HepG2 (cell line): ENCODE measurements around the gene CDC27. TPM values are rescaled to one million over a fixed set of nuclear protein-coding genes. Genes with fewer than 3 reads are reported as not detected.

ENCODE experiments used
- ARNT ChIP-seq: fragments of 450-650 bp; IDR thresholded peaks from 2 replicates; pipeline ENCODE4 v1.6.1; 2017
- HCFC1 ChIP-seq: fragments of 150-350 bp; IDR thresholded peaks from 2 replicates; pipeline ENCODE4 v1.6.1; 2014; ENCODE audit warnings: low read depth, low read length
- KLF16 ChIP-seq, 2 experiments: sonication (generic) in 1 of 2; formaldehyde crosslinking in 1 of 2; IDR thresholded peaks; 2 replicates each; pipeline versions ENCODE4 v1.6.1 to v1.8.0; 2016 to 2023; ENCODE audit warnings: missing genetic modification reagents in 2 of 2, missing compliant biosample characterization in 1 of 2
- MTF2 ChIP-seq: sonication (generic); formaldehyde crosslinking; IDR thresholded peaks from 2 replicates; pipeline ENCODE4 v1.5.0; 2020; ENCODE audit warnings: missing genetic modification reagents, borderline replicate concordance
- MZF1 ChIP-seq: sonication (generic); formaldehyde crosslinking; IDR thresholded peaks from 2 replicates; pipeline ENCODE4 v1.8.1; 2023; ENCODE audit warnings: mild to moderate bottlenecking, missing genetic modification reagents, borderline replicate concordance
- PRMT3 ChIP-seq: sonication (generic); formaldehyde crosslinking; IDR thresholded peaks from 2 replicates; pipeline ENCODE4 v1.8.1; 2022; ENCODE audit warnings: low read depth, mild to moderate bottlenecking, moderate library complexity, missing genetic modification reagents, borderline replicate concordance
- SIN3A ChIP-seq: IDR thresholded peaks from 2 replicates; pipeline ENCODE4 v1.6.1; 2011; ENCODE audit warnings: low read depth, mild to moderate bottlenecking, control low read depth, low read length, borderline replicate concordance
- ZBTB3 ChIP-seq: sonication (generic); formaldehyde crosslinking; IDR thresholded peaks from 2 replicates; pipeline ENCODE4 v1.4.0; 2020; ENCODE audit warnings: low read depth, mild to moderate bottlenecking, moderate library complexity, missing genetic modification reagents, borderline replicate concordance
- ZNF225 ChIP-seq: sonication (generic); formaldehyde crosslinking; IDR thresholded peaks from 2 replicates; pipeline ENCODE4 v1.4.0; 2020; ENCODE audit warnings: mild to moderate bottlenecking, missing genetic modification reagents
- ZNF235 ChIP-seq: sonication (generic); formaldehyde crosslinking; IDR thresholded peaks from 2 replicates; pipeline ENCODE4 v1.8.1; 2023; ENCODE audit warnings: mild to moderate bottlenecking, missing genetic modification reagents, borderline replicate concordance
- ZNF260 ChIP-seq: sonication (generic); formaldehyde crosslinking; IDR thresholded peaks from 2 replicates; pipeline ENCODE4 v1.4.0; 2020; ENCODE audit warnings: missing genetic modification reagents, low read depth, mild to moderate bottlenecking, borderline replicate concordance
- ZNF446 ChIP-seq: sonication (generic); formaldehyde crosslinking; IDR thresholded peaks from 2 replicates; pipeline ENCODE4 v1.5.0; 2020; ENCODE audit warnings: mild to moderate bottlenecking, missing genetic modification reagents
- ZNF761 ChIP-seq: sonication (generic); formaldehyde crosslinking; conservative IDR thresholded peaks from 2 replicates; pipeline ENCODE4 v1.4.0; 2020; ENCODE audit warnings: mild to moderate bottlenecking, missing genetic modification reagents
- ZNF773 ChIP-seq: sonication (generic); formaldehyde crosslinking; IDR thresholded peaks from 2 replicates; pipeline ENCODE4 v1.4.0; 2020; ENCODE audit warnings: missing genetic modification reagents, borderline replicate concordance
- ZSCAN21 ChIP-seq: sonication (generic); formaldehyde crosslinking; IDR thresholded peaks from 2 replicates; pipeline ENCODE4 v1.8.0; 2022; ENCODE audit warnings: mild to moderate bottlenecking, missing genetic modification reagents, moderate library complexity, borderline replicate concordance
- polyA plus RNA-seq, 8 experiments: library from polyadenylated mRNA; depleted of rRNA in 3 of 8; stranded (reverse) in 7 of 8; unstranded in 1 of 8; fragments of >200 nt; fragmentation: Illumina TruSeq in 4 of 8; extraction: Trizol in 4 of 8; gene quantifications; 2 replicates each; pipeline versions ENCODE4 v1.2.1 to v1.2.3, GENCODE V29; 2011 to 2016; ENCODE audit warnings: low read depth in 4 of 8, missing spikeins in 1 of 8, mixed read lengths in 1 of 8; ENCODE audit not compliant: insufficient read depth in 1 of 8
- total RNA-seq, 5 experiments: library from RNA; depleted of rRNA; stranded (reverse); fragments of >200 nt; fragmentation: Illumina TruSeq; extraction: Trizol; gene quantifications; 2 replicates each; pipeline ENCODE4 v1.2.3, GENCODE V29; 2016; ENCODE audit warnings: low read depth in 1 of 5
- TF ChIP-seq, protein P1 (sequence below): sonication (generic); formaldehyde crosslinking; conservative IDR thresholded peaks from 2 replicates; pipeline ENCODE4 v1.8.1; 2023; ENCODE audit warnings: missing genetic modification reagents
- TF ChIP-seq, protein P2 (sequence below): sonication (generic); formaldehyde crosslinking; conservative IDR thresholded peaks from 2 replicates; pipeline ENCODE4 v1.8.0; 2022; ENCODE audit warnings: missing genetic modification reagents
- TF ChIP-seq, protein P3 (sequence below): sonication (generic); formaldehyde crosslinking; IDR thresholded peaks from 2 replicates; pipeline ENCODE4 v1.4.0; 2020; ENCODE audit warnings: missing genetic modification reagents

CDC27 gene
- total and polyA plus RNA-seq, 2 of the 13 experiments (the other 11 are each of a cell fraction or from before 2014, with no cell fraction given) = 80.7 to 102 TPM

DNA sequence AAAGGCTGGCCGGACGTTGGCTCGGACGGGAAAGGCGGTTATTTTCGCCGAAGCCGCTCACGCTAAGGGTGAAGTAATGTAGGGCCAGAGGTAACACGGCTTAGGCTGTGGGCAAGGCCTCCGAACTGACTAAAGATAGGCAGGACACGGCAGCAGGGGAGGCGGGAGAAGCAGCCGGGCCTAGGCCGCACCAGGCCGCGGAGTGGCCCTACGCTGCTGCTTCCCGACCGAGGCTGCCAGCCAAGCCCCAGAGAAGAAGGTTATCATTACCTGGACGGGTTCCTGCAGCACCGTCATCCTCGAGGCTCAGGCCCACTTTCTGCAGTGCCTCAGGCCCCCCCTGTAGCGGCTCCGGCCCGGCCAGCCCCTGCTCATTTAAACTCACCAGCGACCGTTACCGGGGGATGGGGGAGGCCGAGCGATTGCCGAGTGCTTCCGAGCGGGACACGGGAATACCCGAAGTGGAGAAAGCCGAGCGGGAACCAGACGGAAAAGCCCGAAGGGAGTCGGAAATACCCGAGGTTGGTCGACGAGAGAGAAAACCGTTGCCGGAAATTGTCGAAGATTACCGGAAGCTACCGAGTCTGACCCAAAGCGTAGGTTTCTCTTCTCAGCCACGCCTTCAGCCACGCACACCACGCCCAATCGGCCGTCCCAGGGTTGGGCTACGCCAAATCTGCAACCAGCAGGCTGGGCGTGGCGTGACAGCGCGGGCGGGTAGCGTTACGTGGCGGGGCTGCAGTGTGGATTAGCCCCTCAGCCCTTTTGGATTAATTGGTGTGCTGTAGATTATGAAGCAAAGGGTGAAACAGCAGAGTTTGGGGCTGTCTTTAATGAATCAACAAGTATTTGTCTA lies at the start of gene CDC27 (continued):
- TF ChIP-seq SIN3A (peak; percentile 76; the same call in 1 of the 2 replicates), HCFC1 (no peak), ZNF773 (CRISPR knock-in tag) (peak; percentile 77; the same call in 1 of the 2 replicates), MZF1 (no peak), ARNT (no peak), ZNF446 (CRISPR knock-in tag) (peak; percentile 97), ZBTB3 (CRISPR knock-in tag) (no peak; the same call in 1 of the 2 replicates), ZNF225 (CRISPR knock-in tag) (peak; percentile 99), MTF2 (CRISPR knock-in tag) (peak; percentile 84; the same call in 1 of the 2 replicates), ZSCAN21 (CRISPR knock-in tag) (peak; percentile 83; the same call in 1 of the 2 replicates), ZNF260 (CRISPR knock-in tag) (no peak), ZNF235 (CRISPR knock-in tag) (peak; percentile 99; the same call in 1 of the 2 replicates), KLF16 (CRISPR knock-in tag; IDR thresholded peaks at IDR 0.05) (peak in 1 of 2 experiments; percentile 82; a peak in 2 of 4 replicates), PRMT3 (CRISPR knock-in tag) (no peak), ZNF761 (CRISPR knock-in tag) (0 out of 2 replicates have a peak, but pooled peaks have one; percentile 73)
- TF ChIP-seq, protein P1, sequence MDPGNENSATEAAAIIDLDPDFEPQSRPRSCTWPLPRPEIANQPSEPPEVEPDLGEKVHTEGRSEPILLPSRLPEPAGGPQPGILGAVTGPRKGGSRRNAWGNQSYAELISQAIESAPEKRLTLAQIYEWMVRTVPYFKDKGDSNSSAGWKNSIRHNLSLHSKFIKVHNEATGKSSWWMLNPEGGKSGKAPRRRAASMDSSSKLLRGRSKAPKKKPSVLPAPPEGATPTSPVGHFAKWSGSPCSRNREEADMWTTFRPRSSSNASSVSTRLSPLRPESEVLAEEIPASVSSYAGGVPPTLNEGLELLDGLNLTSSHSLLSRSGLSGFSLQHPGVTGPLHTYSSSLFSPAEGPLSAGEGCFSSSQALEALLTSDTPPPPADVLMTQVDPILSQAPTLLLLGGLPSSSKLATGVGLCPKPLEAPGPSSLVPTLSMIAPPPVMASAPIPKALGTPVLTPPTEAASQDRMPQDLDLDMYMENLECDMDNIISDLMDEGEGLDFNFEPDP (CRISPR knock-in tag) = no peak
- TF ChIP-seq, protein P2, sequence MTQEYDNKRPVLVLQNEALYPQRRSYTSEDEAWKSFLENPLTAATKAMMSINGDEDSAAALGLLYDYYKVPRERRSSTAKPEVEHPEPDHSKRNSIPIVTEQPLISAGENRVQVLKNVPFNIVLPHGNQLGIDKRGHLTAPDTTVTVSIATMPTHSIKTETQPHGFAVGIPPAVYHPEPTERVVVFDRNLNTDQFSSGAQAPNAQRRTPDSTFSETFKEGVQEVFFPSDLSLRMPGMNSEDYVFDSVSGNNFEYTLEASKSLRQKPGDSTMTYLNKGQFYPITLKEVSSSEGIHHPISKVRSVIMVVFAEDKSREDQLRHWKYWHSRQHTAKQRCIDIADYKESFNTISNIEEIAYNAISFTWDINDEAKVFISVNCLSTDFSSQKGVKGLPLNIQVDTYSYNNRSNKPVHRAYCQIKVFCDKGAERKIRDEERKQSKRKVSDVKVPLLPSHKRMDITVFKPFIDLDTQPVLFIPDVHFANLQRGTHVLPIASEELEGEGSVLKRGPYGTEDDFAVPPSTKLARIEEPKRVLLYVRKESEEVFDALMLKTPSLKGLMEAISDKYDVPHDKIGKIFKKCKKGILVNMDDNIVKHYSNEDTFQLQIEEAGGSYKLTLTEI (CRISPR knock-in tag) = no peak
- TF ChIP-seq, protein P3, sequence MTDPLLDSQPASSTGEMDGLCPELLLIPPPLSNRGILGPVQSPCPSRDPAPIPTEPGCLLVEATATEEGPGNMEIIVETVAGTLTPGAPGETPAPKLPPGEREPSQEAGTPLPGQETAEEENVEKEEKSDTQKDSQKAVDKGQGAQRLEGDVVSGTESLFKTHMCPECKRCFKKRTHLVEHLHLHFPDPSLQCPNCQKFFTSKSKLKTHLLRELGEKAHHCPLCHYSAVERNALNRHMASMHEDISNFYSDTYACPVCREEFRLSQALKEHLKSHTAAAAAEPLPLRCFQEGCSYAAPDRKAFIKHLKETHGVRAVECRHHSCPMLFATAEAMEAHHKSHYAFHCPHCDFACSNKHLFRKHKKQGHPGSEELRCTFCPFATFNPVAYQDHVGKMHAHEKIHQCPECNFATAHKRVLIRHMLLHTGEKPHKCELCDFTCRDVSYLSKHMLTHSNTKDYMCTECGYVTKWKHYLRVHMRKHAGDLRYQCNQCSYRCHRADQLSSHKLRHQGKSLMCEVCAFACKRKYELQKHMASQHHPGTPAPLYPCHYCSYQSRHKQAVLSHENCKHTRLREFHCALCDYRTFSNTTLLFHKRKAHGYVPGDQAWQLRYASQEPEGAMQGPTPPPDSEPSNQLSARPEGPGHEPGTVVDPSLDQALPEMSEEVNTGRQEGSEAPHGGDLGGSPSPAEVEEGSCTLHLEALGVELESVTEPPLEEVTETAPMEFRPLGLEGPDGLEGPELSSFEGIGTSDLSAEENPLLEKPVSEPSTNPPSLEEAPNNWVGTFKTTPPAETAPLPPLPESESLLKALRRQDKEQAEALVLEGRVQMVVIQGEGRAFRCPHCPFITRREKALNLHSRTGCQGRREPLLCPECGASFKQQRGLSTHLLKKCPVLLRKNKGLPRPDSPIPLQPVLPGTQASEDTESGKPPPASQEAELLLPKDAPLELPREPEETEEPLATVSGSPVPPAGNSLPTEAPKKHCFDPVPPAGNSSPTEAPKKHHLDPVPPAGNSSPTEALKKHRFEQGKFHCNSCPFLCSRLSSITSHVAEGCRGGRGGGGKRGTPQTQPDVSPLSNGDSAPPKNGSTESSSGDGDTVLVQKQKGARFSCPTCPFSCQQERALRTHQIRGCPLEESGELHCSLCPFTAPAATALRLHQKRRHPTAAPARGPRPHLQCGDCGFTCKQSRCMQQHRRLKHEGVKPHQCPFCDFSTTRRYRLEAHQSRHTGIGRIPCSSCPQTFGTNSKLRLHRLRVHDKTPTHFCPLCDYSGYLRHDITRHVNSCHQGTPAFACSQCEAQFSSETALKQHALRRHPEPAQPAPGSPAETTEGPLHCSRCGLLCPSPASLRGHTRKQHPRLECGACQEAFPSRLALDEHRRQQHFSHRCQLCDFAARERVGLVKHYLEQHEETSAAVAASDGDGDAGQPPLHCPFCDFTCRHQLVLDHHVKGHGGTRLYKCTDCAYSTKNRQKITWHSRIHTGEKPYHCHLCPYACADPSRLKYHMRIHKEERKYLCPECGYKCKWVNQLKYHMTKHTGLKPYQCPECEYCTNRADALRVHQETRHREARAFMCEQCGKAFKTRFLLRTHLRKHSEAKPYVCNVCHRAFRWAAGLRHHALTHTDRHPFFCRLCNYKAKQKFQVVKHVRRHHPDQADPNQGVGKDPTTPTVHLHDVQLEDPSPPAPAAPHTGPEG (CRISPR knock-in tag) = peak; percentile 93
